Liver (tissue), 9 donors: ENCODE results near the gene NAA50. TPM values are rescaled to one million over a fixed set of nuclear protein-coding genes. Genes with fewer than 3 reads are reported as not detected.

Source experiments
- DNase-seq: peaks from one replicate; pipeline ENCODE4 v3.0.0-alpha.2; 2017; ENCODE audit warnings: low spot score
- H3K27ac ChIP-seq, 2 donors: one replicate each; pipeline ENCODE4 v1.7.0; 2013; ENCODE audit warnings: inconsistent platforms in 2 of 2, low read length in 2 of 2, control low read depth in 1 of 2, low read depth in 1 of 2, mild to moderate bottlenecking in 1 of 2
- H3K27me3 ChIP-seq, 4 donors: one replicate each; pipeline versions ENCODE4 v1.6.1 to v1.7.0; 2013; ENCODE audit warnings: low read length in 3 of 4, inconsistent platforms in 1 of 4, mild to moderate bottlenecking in 1 of 4, moderate library complexity in 1 of 4; ENCODE audit not compliant: control insufficient read depth in 4 of 4, insufficient read depth in 4 of 4
- H3K36me3 ChIP-seq, 4 donors: one replicate each; pipeline versions ENCODE4 v1.6.1 to v1.7.0; 2013; ENCODE audit warnings: low read length in 3 of 4, mild to moderate bottlenecking in 3 of 4, low read depth in 1 of 4, moderate library complexity in 1 of 4; ENCODE audit not compliant: control insufficient read depth in 4 of 4, insufficient read depth in 3 of 4
- H3K4me1 ChIP-seq, 4 donors: one replicate each; pipeline versions ENCODE4 v1.6.1 to v1.7.0; 2013; ENCODE audit warnings: low read length in 3 of 4, mild to moderate bottlenecking in 3 of 4, moderate library complexity in 1 of 4; ENCODE audit not compliant: control insufficient read depth in 4 of 4, insufficient read depth in 4 of 4
- H3K4me3 ChIP-seq, 3 donors: one replicate each; pipeline versions ENCODE4 v1.6.1 to v1.7.0; 2013; ENCODE audit warnings: low read length in 3 of 3, control low read depth in 1 of 3, low read depth in 1 of 3, mild to moderate bottlenecking in 1 of 3
- H3K9ac ChIP-seq, 2 donors: one replicate each; pipeline ENCODE4 v1.7.0; 2013; ENCODE audit warnings: low read length in 2 of 2, mild to moderate bottlenecking in 2 of 2, moderate library complexity in 2 of 2, control low read depth in 1 of 2, low read depth in 1 of 2
- H3K9me3 ChIP-seq, 4 donors: one replicate each; pipeline versions ENCODE4 v1.6.1 to v1.7.0; 2013; ENCODE audit warnings: low read length in 3 of 4; ENCODE audit not compliant: control insufficient read depth in 4 of 4
- FOXA1 ChIP-seq: IDR thresholded peaks from 2 replicates; pipeline ENCODE4 v1.6.1; 2016; ENCODE audit warnings: antibody characterized with exemption
- FOXA2 ChIP-seq: IDR thresholded peaks from 2 replicates; pipeline ENCODE4 v1.6.1; 2016; ENCODE audit warnings: antibody characterized with exemption
- GABPA ChIP-seq, 2 donors: IDR thresholded peaks in 1 of 2; conservative IDR thresholded peaks in 1 of 2; 2 replicates each; pipeline ENCODE4 v1.6.1; 2016; ENCODE audit warnings: antibody characterized with exemption in 2 of 2, mild to moderate bottlenecking in 1 of 2, moderate library complexity in 1 of 2
- HNF4A ChIP-seq, 2 donors: conservative IDR thresholded peaks; 2 replicates each; pipeline ENCODE4 v1.6.1; 2016; ENCODE audit warnings: antibody characterized with exemption in 2 of 2, mild to moderate bottlenecking in 2 of 2
- HNF4G ChIP-seq: IDR thresholded peaks from 2 replicates; pipeline ENCODE4 v1.6.1; 2016; ENCODE audit warnings: antibody characterized with exemption
- JUND ChIP-seq, 2 donors: IDR thresholded peaks; 2 replicates each; pipeline ENCODE4 v1.6.1; 2016; ENCODE audit warnings: antibody characterized with exemption in 2 of 2
- MAX ChIP-seq: IDR thresholded peaks from 2 replicates; pipeline ENCODE4 v1.6.1; 2016; ENCODE audit warnings: antibody characterized with exemption
- NR2F2 ChIP-seq: IDR thresholded peaks from 2 replicates; pipeline ENCODE4 v1.6.1; 2016; ENCODE audit warnings: antibody characterized with exemption
- RAD21 ChIP-seq, 2 donors: IDR thresholded peaks; 2 replicates each; pipeline ENCODE4 v1.6.1; 2016; ENCODE audit warnings: antibody characterized with exemption in 2 of 2, mild to moderate bottlenecking in 2 of 2
- RXRA ChIP-seq, 2 donors: IDR thresholded peaks; 2 replicates each; pipeline ENCODE4 v1.6.1; 2017 to 2018; ENCODE audit warnings: antibody characterized with exemption in 2 of 2, mild to moderate bottlenecking in 1 of 2
- SP1 ChIP-seq: IDR thresholded peaks from 2 replicates; pipeline ENCODE4 v1.6.1; 2018; ENCODE audit warnings: antibody characterized with exemption, mild to moderate bottlenecking
- TAF1 ChIP-seq: conservative IDR thresholded peaks from 2 replicates; pipeline ENCODE4 v1.6.1; 2016; ENCODE audit warnings: antibody characterized with exemption, mild to moderate bottlenecking
- YY1 ChIP-seq: IDR thresholded peaks from 2 replicates; pipeline ENCODE4 v1.6.1; 2016; ENCODE audit warnings: antibody characterized with exemption, mild to moderate bottlenecking
- ZBTB33 ChIP-seq: IDR thresholded peaks from 2 replicates; pipeline ENCODE4 v1.6.1; 2016; ENCODE audit warnings: antibody characterized with exemption
- WGBS: extraction: QIAGEN DNeasy Blood & Tissue Kit; methylation state at CpG from one replicate; pipeline ENCODE4 v1.1.7; 2013; 5-methylcytosine and 5-hydroxymethylcytosine counted together
- polyA plus RNA-seq, 2 donors: library from polyadenylated mRNA; stranded (reverse) in 1 of 2; unstranded in 1 of 2; fragments of 200-250 nt in 1 of 2; fragments of >200 nt in 1 of 2; fragmentation: Nextera tagmentation in 1 of 2; extraction: Ambion mirVana in 1 of 2; gene quantifications; one replicate each; pipeline versions ENCODE4 v1.2.1 to v1.2.3, GENCODE V29; 2013 to 2015
- total RNA-seq, 2 donors: library from RNA; depleted of rRNA; stranded (reverse); fragments of >200 nt; gene quantifications; one replicate each; pipeline ENCODE4 v1.2.3, GENCODE V29; 2014
- TF ChIP-seq, protein P1 (sequence below): IDR thresholded peaks from 2 replicates; pipeline ENCODE4 v1.6.1; 2016; ENCODE audit warnings: antibody characterized with exemption
- TF ChIP-seq, protein P2 (sequence below): fragments of 150-350 bp; IDR thresholded peaks from 2 replicates; pipeline ENCODE4 v1.5.1; 2017; ENCODE audit warnings: improper control_type of control experiment, low read depth, low read length; ENCODE audit not compliant: missing input control
- donor health status: healthy.
- donor health status: healthy.
- donor health status: healthy.
- donor health status: healthy.
- donor health status: healthy.

The NAA50 gene
- total and polyA plus RNA-seq, 4 donors: 37.3 to 162 (median 73.9) TPM

DNA sequence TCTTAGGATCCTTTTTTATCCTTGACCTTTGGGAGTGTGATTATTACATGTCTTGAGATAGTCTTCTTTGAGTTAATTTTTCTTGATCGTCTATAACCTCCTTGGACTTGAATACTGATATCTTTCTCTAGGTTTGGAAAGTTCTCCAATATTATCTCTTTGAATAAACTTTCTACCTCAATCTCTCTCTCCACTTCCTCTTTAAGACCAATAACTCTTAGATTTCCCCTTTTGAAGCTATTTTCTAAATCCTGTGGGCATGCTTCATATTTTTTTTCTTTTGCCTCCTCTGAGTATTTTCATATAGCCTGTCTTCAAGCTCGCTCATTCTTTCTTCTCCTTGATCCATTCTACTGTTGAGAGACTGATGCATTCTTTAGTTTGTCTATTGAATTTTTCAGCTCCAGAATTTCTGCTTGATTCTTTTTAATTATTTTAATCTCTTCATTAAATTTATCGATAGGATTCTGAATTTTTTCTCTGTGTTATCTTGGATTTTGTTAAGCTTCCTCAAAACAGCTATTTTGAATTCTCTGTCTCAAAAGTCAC lies 61.7 kb downstream of the NAA50 start:
- 97% methylated on average over 3 of the region's 3 CpGs for WGBS

GRCh38 chr3:113678773-113679172 lies 67.3 kb downstream of the NAA50 start:
- Histone ChIP-seq H3K9me3 (no peaks in the 10 kb centered on the region), H3K27ac (no peak overlapping the region), H3K27me3 (no peaks in the 10 kb centered on the region), H3K9ac (no peak overlapping the region), H3K4me1 (peaks cover 2 to 15% (median 8%) of the 10 kb centered on the region in 4 donors), H3K4me3 (no peak overlapping the region), H3K36me3 (peaks cover 0 to 6% (median 2%) of the 10 kb centered on the region in 4 donors)
- no peak for DNase-seq
- TF ChIP-seq TAF1: no peak
- TF ChIP-seq HNF4A (conservative IDR thresholded peaks at IDR 0.05): no peak
- TF ChIP-seq RXRA (IDR thresholded peaks at IDR 0.05): no peak
- TF ChIP-seq RAD21 (IDR thresholded peaks at IDR 0.05): no peak
- TF ChIP-seq NR2F2: no peak
- TF ChIP-seq, protein P1, sequence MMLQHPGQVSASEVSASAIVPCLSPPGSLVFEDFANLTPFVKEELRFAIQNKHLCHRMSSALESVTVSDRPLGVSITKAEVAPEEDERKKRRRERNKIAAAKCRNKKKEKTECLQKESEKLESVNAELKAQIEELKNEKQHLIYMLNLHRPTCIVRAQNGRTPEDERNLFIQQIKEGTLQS: no peak
- no peak for TF ChIP-seq SP1
- WGBS: 97% methylated on average over 4 of the region's 4 CpGs

More for the DNA sequence above, 61.7 kb downstream of the NAA50 start:
- Histone ChIP-seq H3K4me3 (no peak overlapping the region), H3K4me1 (peaks cover 0 to 16% (median 14%) of the 10 kb centered on the region in 4 donors), H3K27me3 (no peaks in the 10 kb centered on the region), H3K9ac (no peak overlapping the region), H3K27ac (no peak overlapping the region), H3K9me3 (no peaks in the 10 kb centered on the region), H3K36me3 (peaks cover 0 to 2% (median 0%) of the 10 kb centered on the region in 4 donors)
- DNase-seq: no peak
- TF ChIP-seq, protein P1: no peak
- TF ChIP-seq FOXA1: no peak
- TF ChIP-seq, protein P2, sequence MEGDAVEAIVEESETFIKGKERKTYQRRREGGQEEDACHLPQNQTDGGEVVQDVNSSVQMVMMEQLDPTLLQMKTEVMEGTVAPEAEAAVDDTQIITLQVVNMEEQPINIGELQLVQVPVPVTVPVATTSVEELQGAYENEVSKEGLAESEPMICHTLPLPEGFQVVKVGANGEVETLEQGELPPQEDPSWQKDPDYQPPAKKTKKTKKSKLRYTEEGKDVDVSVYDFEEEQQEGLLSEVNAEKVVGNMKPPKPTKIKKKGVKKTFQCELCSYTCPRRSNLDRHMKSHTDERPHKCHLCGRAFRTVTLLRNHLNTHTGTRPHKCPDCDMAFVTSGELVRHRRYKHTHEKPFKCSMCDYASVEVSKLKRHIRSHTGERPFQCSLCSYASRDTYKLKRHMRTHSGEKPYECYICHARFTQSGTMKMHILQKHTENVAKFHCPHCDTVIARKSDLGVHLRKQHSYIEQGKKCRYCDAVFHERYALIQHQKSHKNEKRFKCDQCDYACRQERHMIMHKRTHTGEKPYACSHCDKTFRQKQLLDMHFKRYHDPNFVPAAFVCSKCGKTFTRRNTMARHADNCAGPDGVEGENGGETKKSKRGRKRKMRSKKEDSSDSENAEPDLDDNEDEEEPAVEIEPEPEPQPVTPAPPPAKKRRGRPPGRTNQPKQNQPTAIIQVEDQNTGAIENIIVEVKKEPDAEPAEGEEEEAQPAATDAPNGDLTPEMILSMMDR: no peak
- TF ChIP-seq RAD21 (IDR thresholded peaks at IDR 0.05): no peak
- no peak for TF ChIP-seq GABPA (IDR thresholded peaks at IDR 0.05 in 1 of 2, conservative IDR thresholded peaks at IDR 0.05 in 1 of 2)
- TF ChIP-seq SP1: no peak
- no peak for TF ChIP-seq JUND (IDR thresholded peaks at IDR 0.05)
- no peak for TF ChIP-seq ZBTB33
- TF ChIP-seq FOXA2: no peak
- no peak for TF ChIP-seq HNF4A (conservative IDR thresholded peaks at IDR 0.05)
- TF ChIP-seq NR2F2: no peak
- TF ChIP-seq TAF1: no peak
- TF ChIP-seq MAX: no peak
- TF ChIP-seq RXRA (IDR thresholded peaks at IDR 0.05): no peak
- no peak for TF ChIP-seq HNF4G
- TF ChIP-seq YY1: no peak
